ENCODE measurements around the gene SMYD2.

The SMYD2 gene

GRCh38 chr1:214337015-214337414 is 56.1 kb downstream of the SMYD2 start:
- no peak for TF ChIP-seq POLR2A (IDR thresholded peaks at IDR 0.05; ENCODE audit: low read depth, low read length)
- DNase-seq (ENCODE audit: insufficient read length, low spot score) (no peak), FAIRE-seq (no peak)

DNA sequence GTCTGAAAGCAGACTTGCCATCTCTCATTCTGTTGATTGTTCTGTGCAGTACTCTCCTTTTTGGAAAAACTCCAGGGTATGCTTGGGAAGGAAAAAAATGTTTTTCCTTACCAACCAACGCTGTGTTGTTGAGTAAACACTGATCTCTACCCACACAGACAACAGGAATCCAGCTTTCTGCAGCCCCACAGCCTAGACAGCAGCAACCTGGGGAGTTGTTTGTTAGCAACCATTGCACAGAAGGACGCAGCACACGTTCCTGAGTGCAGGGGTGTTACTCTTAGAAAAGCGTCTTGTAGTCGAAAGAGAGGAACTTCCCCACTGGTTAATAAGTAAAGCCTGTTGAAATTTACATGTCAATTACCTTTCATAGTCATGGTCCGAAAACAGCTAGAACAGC is 56.6 kb downstream of the SMYD2 start:
- FAIRE-seq (no peak), DNase-seq (ENCODE audit: insufficient read length, low spot score) (no peak)
- TF ChIP-seq POLR2A (IDR thresholded peaks at IDR 0.05; ENCODE audit: low read depth, low read length), result no peak

- DNase-seq (ENCODE audit: insufficient read length, low spot score), result no peak
- TF ChIP-seq POLR2A (IDR thresholded peaks at IDR 0.05; ENCODE audit: low read depth, low read length), result no peak
- no peak for FAIRE-seq
Observed at GRCh38 chr1:214338212-214338611, 57.3 kb downstream of the SMYD2 start.

DNA sequence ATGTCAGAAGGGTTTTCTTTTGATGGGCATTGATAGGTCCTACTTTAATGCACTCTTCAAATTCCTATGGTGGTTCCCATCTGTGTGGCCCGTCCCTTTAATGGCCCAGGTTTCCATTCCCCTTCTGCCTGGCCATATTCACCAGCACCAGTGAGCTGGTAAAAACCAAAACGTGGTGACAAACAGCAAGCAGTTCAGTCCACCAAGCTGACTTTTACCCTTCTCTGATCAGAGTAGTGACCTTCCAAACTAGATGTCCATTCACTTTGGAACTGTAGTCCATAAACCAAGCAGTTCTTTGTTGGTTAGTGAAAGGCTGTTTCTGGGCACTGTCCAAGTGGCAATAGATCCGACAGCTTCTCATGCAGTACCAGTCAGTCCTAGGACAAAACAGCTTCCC is 60.5 kb downstream of the SMYD2 start:
- TF ChIP-seq POLR2A (IDR thresholded peaks at IDR 0.05; ENCODE audit: low read depth, low read length), result no peak
- no peak for FAIRE-seq
- no peak for DNase-seq (ENCODE audit: insufficient read length, low spot score)

DNA sequence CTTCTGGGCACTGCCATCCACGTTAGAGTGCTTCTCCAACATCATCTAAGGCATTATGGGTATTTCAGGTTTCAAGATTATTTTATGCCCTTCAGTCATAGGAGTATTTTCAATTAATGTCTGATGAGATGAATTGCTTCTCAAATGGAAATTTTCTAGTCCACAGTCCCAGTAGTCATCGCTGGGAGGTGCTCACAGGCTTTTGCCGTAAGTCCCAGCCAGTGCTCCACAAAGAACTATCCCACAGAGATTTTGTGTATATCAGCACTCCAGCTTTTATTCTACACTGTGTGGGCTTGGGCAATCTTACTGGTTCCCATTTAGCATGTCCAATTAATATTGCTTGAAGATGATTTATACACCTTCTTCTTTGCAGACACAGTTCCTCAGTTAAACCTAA is 61.0 kb downstream of the SMYD2 start:
- TF ChIP-seq POLR2A (IDR thresholded peaks at IDR 0.05; ENCODE audit: low read depth, low read length), result no peak
- FAIRE-seq (no peak), DNase-seq (ENCODE audit: insufficient read length, low spot score) (no peak)

- TF ChIP-seq POLR2A (IDR thresholded peaks at IDR 0.05; ENCODE audit: low read depth, low read length), result no peak
- no peak for DNase-seq (ENCODE audit: insufficient read length, low spot score)
- no peak for FAIRE-seq
Observed at GRCh38 chr1:214342525-214342924, 61.6 kb downstream of the SMYD2 start.

DNA sequence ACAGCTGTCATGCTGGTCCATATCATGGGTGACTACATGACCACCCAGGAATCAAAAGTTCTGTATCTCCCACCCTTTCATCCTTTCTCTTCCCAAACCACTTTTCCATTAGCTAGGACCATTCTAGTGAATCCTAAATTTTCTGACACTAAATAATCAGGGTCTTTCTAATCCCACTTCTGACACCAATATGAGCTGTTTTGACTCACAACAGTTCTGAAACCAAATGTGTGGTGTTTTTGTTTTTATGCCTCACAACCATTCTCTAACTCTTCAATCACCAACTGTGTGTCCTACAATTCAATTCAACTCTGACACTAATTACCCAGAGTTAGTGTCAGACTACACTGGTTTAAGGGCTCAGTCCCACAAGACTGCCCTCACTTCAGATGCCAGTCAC is 63.9 kb downstream of the SMYD2 start:
- no peak for DNase-seq (ENCODE audit: insufficient read length, low spot score)
- FAIRE-seq, result no peak
- TF ChIP-seq POLR2A (IDR thresholded peaks at IDR 0.05; ENCODE audit: low read depth, low read length), result no peak

DNA sequence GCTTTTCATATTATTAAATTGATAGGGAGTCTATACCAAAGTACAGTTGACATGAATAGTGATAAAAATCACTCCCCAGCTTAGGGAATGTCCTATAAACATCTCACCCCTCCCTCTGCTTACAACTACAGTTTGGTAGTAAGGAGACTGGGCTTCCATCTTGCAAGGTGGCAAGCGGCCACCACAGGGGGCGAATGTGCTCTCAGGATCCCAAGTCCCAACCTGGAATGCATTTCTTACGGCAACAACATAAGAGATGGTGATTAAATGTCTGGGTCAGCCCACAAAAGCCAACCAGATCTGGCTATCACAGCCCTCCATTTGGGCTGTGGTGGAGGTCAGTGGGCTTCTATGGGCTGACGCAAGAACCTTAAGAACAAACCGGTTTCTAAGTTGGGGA is 68.0 kb downstream of the SMYD2 start:
- DNase-seq (ENCODE audit: insufficient read length, low spot score), result no peak
- FAIRE-seq, result no peak
- no peak for TF ChIP-seq POLR2A (IDR thresholded peaks at IDR 0.05; ENCODE audit: low read depth, low read length)

DNA sequence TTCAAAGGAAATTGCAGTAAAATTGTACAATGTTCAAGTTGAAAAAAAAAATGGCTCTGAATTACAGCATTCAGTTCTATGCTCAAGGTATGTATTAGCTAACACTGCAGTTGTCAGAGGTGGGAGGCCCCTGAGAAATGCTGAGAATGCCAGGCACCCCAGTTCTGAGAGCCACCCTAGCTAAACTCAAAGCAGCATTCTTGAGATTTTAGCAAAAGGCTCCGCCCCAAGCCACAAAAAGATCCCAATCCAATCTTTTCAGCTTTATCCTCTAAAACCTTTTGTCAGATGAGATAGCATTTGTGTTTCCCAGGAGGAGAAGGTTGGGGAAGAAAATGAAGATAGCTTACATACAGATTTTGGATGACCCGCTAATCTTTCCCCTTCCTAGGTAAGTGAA is 68.8 kb downstream of the SMYD2 start:
- TF ChIP-seq POLR2A (IDR thresholded peaks at IDR 0.05; ENCODE audit: low read depth, low read length), result no peak
- FAIRE-seq (no peak), DNase-seq (ENCODE audit: insufficient read length, low spot score) (no peak)

DNA sequence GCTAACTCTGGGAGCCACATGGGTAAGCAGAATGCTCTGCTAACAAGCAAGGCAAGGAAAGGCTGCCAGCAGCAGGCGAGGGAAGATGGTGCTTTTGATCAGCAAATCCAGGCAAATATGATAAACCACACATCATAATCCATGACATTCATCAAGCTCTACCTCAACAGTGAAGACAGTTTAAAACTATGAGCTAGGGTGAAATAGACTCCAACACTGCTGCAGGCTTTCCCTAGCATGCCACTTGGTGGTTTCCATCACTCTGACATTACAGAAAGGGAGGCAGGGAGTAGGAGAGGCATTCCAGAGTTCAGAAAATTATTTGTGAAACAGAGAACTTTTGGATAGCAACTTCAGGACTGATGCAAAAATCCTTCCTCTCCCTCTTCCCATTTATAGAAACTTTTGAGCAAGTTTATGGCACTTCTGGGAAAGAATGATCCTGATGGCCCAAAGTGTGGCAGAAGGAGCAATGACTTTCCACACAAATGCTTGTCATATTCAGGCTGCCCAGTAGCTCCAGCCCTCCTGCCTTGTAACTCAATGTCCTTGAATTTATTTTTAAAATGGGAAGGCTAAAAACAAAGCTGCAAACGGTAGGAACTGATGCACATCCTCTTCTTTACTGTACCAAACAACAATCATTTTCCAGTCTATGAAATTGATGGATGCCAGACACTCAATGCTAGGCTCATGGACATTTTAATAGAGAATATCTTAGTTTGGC is 70.8 kb downstream of the SMYD2 start:
- FAIRE-seq, result no peak
- no peak for TF ChIP-seq POLR2A (IDR thresholded peaks at IDR 0.05; ENCODE audit: low read depth, low read length)

DNA sequence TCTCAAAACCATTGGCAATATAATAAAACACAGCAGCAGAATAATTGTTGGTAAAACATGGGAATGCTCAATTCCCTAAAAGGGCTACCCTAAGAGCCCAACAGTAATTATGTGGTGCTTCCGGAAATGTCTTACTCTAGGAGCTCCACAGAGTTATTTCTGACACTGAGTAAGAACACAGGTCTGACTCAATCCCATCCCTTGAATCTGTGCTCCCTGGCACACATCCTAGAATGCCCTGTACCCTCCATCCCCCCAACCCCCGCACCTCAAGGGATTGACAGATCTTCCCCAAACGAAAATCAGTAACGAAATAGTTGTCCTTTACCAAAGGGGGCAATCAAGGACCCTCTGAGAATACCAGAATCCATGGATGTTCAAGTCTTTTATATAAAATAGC is 71.9 kb downstream of the SMYD2 start:
- no peak for TF ChIP-seq POLR2A (IDR thresholded peaks at IDR 0.05; ENCODE audit: low read depth, low read length)
- FAIRE-seq, result no peak
- no peak for DNase-seq (ENCODE audit: insufficient read length, low spot score)

More for the DNA sequence above, 70.8 kb downstream of the SMYD2 start:
- no peak for DNase-seq (ENCODE audit: insufficient read length, low spot score)

GRCh38 chr1:214354440-214355148 is 73.6 kb downstream of the SMYD2 start:
- no peak for FAIRE-seq
- TF ChIP-seq POLR2A (IDR thresholded peaks at IDR 0.05; ENCODE audit: low read depth, low read length), result no peak
- no peak for DNase-seq (ENCODE audit: insufficient read length, low spot score)

- no peak for DNase-seq (ENCODE audit: insufficient read length, low spot score)
- no peak for TF ChIP-seq POLR2A (IDR thresholded peaks at IDR 0.05; ENCODE audit: low read depth, low read length)
- FAIRE-seq, result no peak
Observed at GRCh38 chr1:214360116-214360515, 79.2 kb downstream of the SMYD2 start.

- FAIRE-seq (no peak), DNase-seq (ENCODE audit: insufficient read length, low spot score) (no peak)
- TF ChIP-seq POLR2A (IDR thresholded peaks at IDR 0.05; ENCODE audit: low read depth, low read length), result no peak
Observed at GRCh38 chr1:214360525-214361164, 79.7 kb downstream of the SMYD2 start.

GRCh38 chr1:214361636-214362035 is 80.7 kb downstream of the SMYD2 start:
- no peak for DNase-seq (ENCODE audit: insufficient read length, low spot score)
- FAIRE-seq, result no peak
- TF ChIP-seq POLR2A (IDR thresholded peaks at IDR 0.05; ENCODE audit: low read depth, low read length), result no peak

All from H54 (cell line).